D721Med (cell line): ENCODE results near the gene SPIN3.
"Not testable (repeated sequence)": the region's sequence is repeated elsewhere in the genome, so short reads cannot be mapped to it uniquely, and the experiment has no call there.

Experiments used
- DNase-seq: peaks from one replicate; pipeline ENCODE4 v3.0.0; 2011; ENCODE audit warnings: low spot score; ENCODE audit not compliant: insufficient read length
- FAIRE-seq: peaks from 2 replicates; lab custom pipeline; 2011; peaks lifted over from hg19 to GRCh38; lab: Jason Lieb, UNC
- CTCF ChIP-seq: IDR thresholded peaks from 2 replicates; pipeline ENCODE4 v1.5.1; 2012; ENCODE audit warnings: mild to moderate bottlenecking, control low read depth; ENCODE audit not compliant: insufficient read depth; ENCODE audit errors: missing control alignments

The SPIN3 gene

DNA sequence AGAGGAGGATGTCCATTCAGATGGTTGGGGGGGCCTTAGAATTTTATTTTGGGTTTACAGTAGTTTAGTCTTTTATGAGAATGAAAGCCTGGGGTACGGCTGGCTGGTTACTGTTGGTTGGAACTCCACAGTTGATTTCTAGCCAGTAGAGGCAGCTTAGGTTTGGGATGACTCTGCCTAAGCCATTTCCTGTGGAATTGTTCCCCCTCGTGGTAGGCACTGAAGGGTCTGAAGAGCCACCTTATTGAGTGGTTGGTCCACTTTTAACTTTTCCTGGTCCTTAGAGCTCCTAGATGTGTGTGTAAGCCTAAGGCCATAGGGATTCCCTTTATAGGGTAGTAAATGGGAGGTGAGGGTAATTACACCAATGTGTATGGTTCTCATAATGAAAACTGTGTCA, 19.7 kb downstream of the SPIN3 start:
- no peak for TF ChIP-seq CTCF
- no peak for FAIRE-seq
- DNase-seq, result no peak

GRCh38 chrX:56974408-56974807, 20.9 kb downstream of the SPIN3 start:
- DNase-seq (no peak), FAIRE-seq (no peak)
- TF ChIP-seq CTCF, result no peak

DNA sequence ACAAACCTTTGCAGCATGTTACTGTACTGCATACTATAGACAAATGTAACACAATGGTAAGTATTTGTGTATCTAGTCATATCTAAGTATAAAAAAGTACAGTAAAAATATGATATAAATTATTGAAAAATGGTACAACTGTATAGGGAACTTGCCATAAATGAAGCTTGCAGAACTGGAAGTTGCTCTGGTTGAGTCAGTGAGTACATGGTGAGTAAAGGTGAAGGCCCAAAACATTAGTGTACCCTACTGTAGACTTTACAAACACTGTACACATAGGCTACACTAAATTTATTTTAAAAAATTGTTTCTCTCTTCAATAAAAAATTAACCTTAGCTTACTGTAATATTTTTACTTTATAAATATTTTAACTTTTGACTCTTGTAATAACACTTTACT, 25.8 kb downstream of the SPIN3 start:
- TF ChIP-seq CTCF, result no peak
- FAIRE-seq, result no peak
- no peak for DNase-seq

GRCh38 chrX:56968980-56969379, 26.4 kb downstream of the SPIN3 start:
- no peak for DNase-seq
- TF ChIP-seq CTCF, result no peak
- FAIRE-seq, result no peak

GRCh38 chrX:56963377-56963776, 32.0 kb downstream of the SPIN3 start:
- FAIRE-seq (no peak), DNase-seq (no peak)
- no peak for TF ChIP-seq CTCF

DNA sequence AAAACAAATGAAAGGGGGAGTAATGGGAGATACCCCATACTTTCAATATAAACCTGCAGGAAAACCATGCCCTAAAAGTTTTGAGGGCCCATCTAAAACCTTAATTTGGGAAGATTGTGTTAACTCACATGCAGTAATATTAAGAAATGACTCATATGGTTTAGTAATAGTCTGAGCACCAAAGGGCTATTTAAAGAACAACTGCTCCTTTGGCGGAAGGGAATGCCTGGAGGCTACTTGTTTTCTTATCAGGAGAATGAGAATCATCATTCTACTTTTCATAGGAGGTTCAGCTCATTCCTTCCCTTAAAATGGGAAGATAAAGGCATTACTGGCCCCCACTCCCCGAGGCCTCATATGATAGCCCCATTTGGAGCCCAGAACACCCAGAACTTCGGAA, 47.6 kb downstream of the SPIN3 start:
- no peak for TF ChIP-seq CTCF
- DNase-seq (no peak), FAIRE-seq (no peak)

GRCh38 chrX:56946201-56946600, 49.1 kb downstream of the SPIN3 start:
- DNase-seq, FAIRE-seq: not testable (repeated sequence)

DNA sequence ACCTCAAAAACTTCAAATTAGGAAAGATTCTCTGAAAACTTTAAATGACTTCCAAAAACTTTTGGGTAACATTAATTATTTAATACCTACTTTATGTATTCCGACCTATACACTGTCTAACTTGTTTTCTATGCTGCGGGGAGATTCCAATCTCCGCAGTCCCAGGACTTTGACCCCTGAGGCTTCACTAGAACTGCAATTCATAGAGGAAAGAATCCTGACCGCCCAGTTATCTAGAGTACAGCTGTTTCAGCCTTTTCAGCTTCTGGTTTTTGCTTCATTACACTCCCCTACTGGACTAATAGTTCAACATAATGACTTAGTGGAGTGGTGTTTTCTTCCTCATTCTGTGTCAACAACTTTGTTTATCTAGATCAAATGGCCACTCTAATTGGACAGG, 50.1 kb downstream of the SPIN3 start:
- not testable (repeated sequence) for FAIRE-seq, DNase-seq

DNA sequence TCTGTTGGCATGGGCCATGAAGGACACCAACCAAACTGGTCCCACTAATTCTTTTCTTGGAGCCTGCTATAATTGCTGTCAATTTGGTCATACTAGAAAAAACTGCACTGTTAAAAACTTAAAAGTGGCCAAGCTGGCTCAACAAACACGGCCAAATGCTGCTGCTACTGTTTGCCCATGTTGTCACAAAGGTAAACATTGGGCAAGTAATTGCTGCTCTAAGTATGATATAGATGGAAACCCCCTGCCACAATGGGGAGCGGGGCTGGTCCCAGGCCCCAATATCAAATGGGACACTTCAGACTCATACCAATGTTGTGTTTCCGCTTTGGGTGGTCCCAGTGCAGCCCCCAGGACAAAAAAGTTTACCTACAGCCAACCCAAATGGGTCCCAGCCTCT, 52.1 kb downstream of the SPIN3 start:
- FAIRE-seq (no peak), DNase-seq (no peak)

More for the DNA sequence above, 52.1 kb downstream of the SPIN3 start:
- no peak for TF ChIP-seq CTCF
